T-helper 1 cell treated with Interleukin-12 subunit alpha and Interleukin-12 subunit beta and Interleukin-4 antibody, amounts not matched to agents 30 ng/mL and 1 ng/mL, for 36 hours (primary cell): Measurements from ENCODE around the gene SNX4. TPM values are rescaled to one million over a fixed set of nuclear protein-coding genes. Genes with fewer than 3 reads are reported as not detected.

Source experiments
- intact Hi-C: fragments of 100-400 bp; cut with micrococcal nuclease; formaldehyde crosslinking; loops from one replicate; pipeline ENCODE4 v1.15.1; 2024
- total RNA-seq: library from RNA; stranded (reverse); gene quantifications from 2 replicates; pipeline ENCODE4 v1.2.3, GENCODE V29; 2022

The SNX4 gene
- total RNA-seq, 1 donor from 2014 or later: 34.6 TPM

DNA sequence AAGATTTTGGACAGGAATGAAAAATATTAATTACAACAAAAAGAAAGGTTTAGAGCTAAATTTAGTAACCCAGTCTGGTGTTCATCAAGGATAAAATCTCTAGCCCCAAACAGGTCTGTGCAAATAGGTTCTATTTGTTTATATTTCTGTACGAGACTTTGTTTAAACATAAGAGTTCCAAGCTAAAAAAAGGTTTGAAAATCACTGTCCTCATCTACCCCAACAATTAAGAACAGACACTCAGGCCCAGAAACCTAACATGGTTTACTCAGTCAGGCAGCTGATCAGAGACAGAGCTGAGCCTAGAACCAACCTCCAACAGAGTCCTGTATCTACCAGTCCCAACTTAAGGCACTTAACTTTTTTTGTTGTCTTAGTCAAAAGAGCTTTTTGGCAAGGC is 49.3 kb downstream of the SNX4 start:
- intact Hi-C loops: loop anchor here (10.0 kb wide), 1 partner anchor 114 kb away; no protein-coding TSS in a partner anchor

DNA sequence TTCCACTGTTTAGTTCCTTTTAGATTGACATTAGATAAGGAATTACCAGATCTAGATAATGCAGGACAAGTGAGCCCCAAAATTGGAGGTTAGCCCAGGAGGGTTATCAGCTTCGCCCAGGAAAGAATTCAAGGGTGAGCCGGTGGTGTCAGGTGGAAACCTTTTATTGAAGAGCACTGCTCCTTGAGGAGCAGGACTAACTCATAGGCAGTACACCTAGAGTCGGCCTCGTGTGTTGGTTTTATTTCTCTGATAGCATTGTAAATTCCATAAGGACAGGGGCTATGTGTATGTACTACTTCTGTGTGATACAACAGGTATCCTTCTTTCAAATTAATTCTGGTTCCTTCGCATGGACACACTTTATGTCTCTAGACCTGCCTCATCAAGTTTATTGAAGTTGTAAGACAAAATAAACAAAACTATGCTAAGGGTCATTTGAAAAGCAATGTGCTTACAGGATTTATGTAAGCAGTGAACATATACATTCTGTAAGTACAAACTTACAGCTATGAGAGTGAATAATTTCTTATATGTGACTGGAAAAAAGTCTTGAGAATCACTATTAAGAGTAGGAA is 57.2 kb downstream of the SNX4 start:
- intact Hi-C loops: no loop called here

- intact Hi-C loops: no loop called here
These were observed 58.1 kb downstream of the SNX4 start for GRCh38 chr3:125461896-125462295.

- intact Hi-C loops: no loop called here
These were observed 59.8 kb downstream of the SNX4 start for GRCh38 chr3:125460233-125460632.

- intact Hi-C loops: no loop called here
These were observed 76.1 kb downstream of the SNX4 start for GRCh38 chr3:125443923-125444322.

- intact Hi-C loops: no loop called here
These were observed 77.5 kb downstream of the SNX4 start for GRCh38 chr3:125442506-125442905.

GRCh38 chr3:125440970-125441369 is 79.0 kb downstream of the SNX4 start:
- intact Hi-C loops: no loop called here

DNA sequence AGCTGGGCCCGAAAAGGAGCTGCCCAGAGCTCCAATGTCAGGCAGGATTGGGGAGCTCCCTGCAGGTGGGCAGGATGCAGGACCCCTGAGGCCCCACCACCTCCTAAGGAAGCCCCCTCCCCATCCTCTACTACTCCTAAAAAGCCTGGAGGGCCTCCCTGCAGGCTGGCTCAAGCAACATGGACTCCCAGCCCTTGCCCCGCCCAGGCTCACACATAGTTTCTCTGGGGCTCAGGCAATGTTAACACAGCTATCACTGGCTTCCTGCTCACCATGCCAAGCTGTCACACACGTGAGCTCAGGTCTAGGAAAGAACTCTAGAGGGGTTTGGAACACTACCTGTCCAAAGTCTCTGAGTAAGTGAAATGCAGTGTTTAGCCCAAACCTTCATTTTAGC is 79.4 kb downstream of the SNX4 start:
- intact Hi-C loops: no loop called here

DNA sequence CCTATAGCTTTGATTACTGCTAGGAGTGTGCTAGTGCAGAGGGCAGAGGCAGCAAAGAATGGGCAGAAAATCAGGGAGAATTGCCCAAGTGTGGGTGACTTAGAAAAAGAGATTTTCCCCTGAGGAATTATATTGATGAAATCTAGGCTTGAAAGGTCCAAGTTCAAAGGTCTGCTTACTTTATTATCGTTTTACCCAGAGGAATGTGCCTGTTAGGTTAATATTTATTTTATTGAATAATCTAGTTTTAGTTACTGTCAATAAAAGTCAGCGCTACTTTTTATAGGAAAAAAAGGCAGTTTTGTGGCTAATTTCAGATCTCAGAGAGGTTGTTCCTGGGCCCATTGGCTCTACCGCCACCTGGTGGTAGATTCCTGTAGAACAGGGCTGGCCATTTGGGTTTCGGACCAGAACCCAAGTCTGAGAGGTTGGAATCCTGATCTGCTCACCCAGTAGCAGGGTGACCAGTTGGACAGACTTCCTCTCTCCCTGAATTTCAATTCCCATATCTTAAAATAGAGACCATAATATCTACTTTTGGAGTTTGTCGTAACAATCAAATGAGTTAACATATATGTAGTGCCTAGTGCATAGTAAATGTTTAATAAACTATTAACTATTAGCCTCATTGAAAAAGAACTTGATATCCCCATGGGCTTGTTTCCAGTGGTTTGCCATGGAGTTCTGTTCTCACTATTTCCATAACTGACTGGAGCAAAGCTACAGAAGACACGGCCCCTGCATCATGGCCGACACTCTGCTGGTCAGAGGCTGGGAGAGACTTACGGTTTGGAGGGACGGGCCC is 82.2 kb downstream of the SNX4 start:
- intact Hi-C loops: loop anchor here (1.0 to 5.0 kb wide), 8 partner anchors 63 to 677 kb away; partner anchors contain the start of gene ZNF148

DNA sequence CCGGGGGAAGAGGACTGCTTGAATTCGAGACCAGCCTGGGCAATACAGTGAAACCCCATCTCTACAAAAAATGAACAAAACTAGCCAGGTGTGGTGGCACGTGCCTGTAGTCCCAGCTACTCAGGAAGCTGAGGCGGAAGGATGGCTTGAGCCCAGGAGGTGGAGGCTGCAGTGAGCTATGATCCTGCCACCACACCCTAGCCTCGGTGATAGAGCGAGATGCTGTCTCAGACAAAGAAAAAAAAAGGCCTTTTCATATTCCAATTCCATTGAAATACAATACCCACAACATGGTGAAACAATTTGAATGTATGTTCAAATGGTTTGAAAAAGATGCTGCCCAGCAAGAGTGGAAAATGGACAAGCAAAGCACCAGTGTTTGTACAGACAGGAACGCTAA is 83.1 kb downstream of the SNX4 start:
- intact Hi-C loops: loop anchor here (1.0 to 5.0 kb wide), 8 partner anchors 62 to 676 kb away; partner anchors contain the start of gene ZNF148

DNA sequence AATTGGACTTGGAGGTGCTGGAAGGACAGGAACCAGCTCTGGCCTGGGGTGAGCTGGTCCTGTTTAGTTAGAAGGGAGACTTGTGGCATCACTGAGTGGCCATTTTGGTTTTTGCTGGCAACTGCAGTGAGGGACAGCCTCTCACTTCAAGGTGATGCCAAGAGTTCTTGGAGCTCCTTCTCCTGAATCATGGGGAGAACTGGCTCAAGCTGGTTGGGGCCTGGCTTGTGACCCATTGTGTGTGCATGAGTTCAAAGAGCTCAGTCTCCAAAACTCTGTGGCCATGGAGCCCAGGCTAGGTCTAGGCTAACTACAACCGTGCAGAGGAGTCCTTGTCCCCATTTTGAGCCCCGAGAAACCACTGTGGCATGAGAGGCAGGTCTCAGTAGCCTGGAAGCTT is 84.8 kb downstream of the SNX4 start:
- intact Hi-C loops: loop anchor here (5.0 kb wide), 2 partner anchors 218 to 383 kb away; no protein-coding TSS in a partner anchor

GRCh38 chr3:125434582-125435011 is 85.4 kb downstream of the SNX4 start:
- intact Hi-C loops: loop anchor here (5.0 kb wide), 2 partner anchors 217 to 382 kb away; no protein-coding TSS in a partner anchor

- intact Hi-C loops: no loop called here
These were observed 86.4 kb downstream of the SNX4 start for GRCh38 chr3:125433611-125434041.

- intact Hi-C loops: no loop called here
These were observed 86.9 kb downstream of the SNX4 start for GRCh38 chr3:125433091-125433534.

DNA sequence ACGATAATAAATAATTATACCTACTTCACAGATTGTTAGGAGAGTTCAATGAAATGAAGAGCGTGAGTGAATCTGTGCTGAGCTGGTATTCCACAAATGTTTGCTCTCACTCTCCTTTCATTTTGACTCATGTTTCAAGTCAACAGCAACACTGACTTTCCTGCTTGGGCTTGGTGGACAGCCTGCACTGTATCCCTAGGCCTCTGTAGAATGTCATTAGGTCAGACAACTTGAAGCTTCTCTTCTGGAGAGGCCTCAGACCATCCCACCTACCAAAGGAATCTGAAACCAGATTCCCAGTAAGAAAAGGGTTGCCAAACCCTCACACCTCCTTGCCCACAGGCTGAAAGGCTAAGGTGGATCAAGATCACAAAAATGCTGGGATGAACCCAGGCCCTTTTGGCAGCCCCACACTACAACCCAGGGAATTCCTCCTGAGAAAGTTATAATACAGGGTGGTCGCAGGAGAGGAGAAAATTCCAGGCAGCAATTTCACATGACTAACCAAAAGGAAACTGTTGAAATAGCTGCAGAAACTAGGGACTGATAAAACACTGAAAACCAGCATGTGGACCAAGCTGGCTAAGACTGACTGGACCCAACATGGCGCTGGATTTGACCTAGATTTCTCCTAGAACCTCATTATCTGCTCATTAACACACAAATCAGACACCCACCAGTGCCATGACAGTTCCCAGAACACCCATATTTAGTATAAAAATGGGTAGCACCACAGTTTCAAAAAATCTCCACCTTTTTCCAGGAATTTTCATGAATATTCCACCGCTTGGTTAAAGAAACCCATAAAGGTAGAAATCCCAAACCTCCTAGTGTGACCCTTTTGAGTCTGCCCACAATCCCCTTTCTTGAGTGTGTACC is 87.9 kb downstream of the SNX4 start:
- intact Hi-C loops: no loop called here

DNA sequence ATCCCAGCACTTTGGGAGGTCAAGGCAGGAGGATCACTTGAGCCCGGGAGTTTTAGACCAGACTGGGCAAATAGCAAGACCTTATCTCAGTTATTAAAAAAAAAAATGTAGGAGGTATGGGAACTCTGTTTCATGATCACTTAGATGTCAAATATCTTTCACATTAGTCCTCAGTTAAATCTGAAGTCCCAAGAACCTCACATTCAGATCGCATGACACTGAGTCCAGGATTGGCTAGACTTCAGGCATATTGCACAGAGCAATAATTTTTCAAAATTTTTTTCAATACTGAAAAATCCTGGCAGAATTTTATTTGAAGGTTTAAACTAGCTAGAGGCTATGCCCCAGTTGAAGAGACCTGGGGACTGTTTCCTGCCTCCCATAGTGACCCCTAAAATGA is 88.6 kb downstream of the SNX4 start:
- intact Hi-C loops: no loop called here

DNA sequence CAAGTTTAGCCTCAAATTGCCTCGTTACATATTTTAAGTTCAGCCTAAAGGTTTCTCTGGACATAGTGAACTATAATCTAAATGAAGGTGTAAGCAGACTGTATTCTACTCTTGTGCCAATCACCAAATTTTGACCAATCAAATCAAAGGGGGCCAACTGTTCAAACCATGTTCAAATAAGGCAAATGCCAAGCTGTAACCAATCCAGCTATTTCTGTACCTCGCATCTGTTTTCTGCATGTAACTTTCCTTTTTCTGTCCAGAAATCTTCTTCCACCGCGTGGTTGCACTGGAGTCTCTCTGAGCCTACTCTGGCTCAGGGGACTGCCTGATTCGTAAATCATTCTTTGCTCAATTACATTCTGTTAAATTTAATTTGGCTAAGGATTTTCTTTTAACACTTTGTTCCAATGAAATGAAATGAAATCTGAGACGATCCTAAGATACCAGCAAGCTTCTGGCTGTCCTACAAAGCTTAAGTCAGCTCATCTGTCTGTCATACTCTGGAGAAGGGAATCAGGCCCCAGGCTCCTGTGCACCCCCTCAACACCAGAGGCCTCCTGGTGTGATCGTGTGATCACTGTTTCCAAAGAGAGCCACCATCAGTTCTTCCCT is 91.7 kb downstream of the SNX4 start:
- intact Hi-C loops: no loop called here

GRCh38 chr3:125418306-125418705 is 101.7 kb downstream of the SNX4 start:
- intact Hi-C loops: no loop called here

DNA sequence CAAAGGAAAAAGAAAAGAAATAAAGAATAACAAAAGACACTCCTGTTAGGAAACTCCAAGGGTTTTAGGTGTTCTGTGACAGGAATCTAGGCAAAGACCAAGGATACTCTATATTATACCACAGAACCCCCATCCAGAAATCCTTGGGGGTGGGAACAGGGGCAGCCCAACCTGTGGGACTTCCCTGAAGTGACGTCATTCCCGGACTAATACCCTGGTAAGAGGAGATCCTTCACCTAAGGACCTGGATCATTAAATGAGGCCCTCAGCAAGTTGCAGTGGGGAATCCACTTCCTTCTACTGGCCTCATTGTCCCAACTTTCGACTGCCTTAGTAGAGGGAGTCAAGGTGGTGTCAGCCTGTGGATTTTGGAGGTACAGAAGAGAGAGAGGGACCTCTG is 103.8 kb downstream of the SNX4 start:
- intact Hi-C loops: no loop called here

- intact Hi-C loops: no loop called here
These were observed 105.3 kb downstream of the SNX4 start for GRCh38 chr3:125414669-125415068.

DNA sequence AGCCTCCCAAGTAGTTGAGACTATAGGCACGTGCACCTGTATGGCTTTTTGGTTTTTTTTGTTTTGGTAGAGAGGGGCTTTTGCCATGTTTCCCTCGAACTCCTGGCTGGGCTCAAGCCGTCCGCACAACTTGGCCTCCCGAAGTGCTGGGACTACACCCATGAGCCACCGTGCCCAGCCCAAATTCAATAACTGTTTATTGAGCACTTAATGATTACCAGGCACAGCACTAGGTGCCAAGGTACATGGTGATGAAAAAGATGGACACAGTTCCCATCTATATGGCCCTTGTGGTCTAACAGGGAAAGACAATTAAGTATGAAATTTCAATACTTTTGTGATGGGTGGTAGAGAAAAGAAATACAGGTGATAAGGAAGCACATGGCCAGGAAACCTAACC is 109.1 kb downstream of the SNX4 start:
- intact Hi-C loops: no loop called here
